Sigmoid colon (tissue), 4 donors: ENCODE data around the gene CSK.

Source experiments
- CTCF ChIP-seq, 4 experiments: fragments of 450-650 bp in 3 of 4; fragments of 200-600 bp in 1 of 4; IDR thresholded peaks; one replicate each; pipeline ENCODE4 v1.5.1; 2016 to 2019; ENCODE audit warnings: antibody characterized with exemption in 4 of 4, mild to moderate bottlenecking in 3 of 4, moderate library complexity in 2 of 4
- EP300 ChIP-seq, 4 donors: sonication (generic); formaldehyde crosslinking; IDR thresholded peaks; one replicate each; pipeline ENCODE4 v1.6.1; 2017; ENCODE audit warnings: antibody characterized with exemption in 4 of 4
- POLR2A ChIP-seq, 2 donors: fragments of 450-650 bp; IDR thresholded peaks; one replicate each; pipeline ENCODE4 v1.6.1; 2016; ENCODE audit warnings: antibody characterized with exemption in 2 of 2, mild to moderate bottlenecking in 2 of 2, moderate library complexity in 2 of 2

DNA sequence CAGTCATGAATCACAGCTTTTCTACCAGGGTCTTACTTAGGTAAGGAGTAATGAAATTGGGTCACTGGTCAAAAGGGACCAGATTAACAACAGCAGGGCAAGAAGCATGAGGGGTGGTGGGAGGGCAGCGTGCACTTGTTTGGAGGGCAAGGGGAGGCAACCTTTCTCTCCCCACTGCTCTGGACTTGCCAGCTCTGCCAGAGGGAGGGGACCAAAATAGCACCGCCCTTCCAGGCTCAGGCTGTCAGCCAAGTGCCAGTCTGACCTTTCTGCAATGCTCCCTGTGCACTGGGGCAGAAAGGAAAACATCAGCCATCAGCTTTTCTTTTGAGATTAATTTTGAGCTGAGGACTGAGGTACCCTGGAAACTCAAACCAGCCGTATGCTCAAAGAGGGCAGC, 65.6 kb downstream of the CSK start:
- TF ChIP-seq CTCF (IDR thresholded peaks at IDR 0.05) (no peak), POLR2A (IDR thresholded peaks at IDR 0.05) (no peak), EP300 (IDR thresholded peaks at IDR 0.05) (no peak)
